Mesendoderm (in vitro differentiated cells): Measurements from ENCODE around the gene LIN54.

ENCODE experiments used
- DNase-seq: peaks from one replicate; pipeline ENCODE4 v3.0.0; 2013
- H2AK5ac ChIP-seq: 2 replicates; pipeline ENCODE4 v1.6.1; 2013; ENCODE audit warnings: low read length, inconsistent platforms
- H2BK120ac ChIP-seq: 2 replicates; pipeline ENCODE4 v1.6.1; 2013; ENCODE audit warnings: low read depth, mild to moderate bottlenecking, low read length, moderate library complexity, mixed read lengths
- H2BK15ac ChIP-seq: replicated peaks from 2 replicates; pipeline ENCODE4 v1.6.1; 2013; ENCODE audit warnings: low read depth, mild to moderate bottlenecking, moderate library complexity
- H2BK5ac ChIP-seq: 2 replicates; pipeline ENCODE4 v1.6.1; 2013; ENCODE audit warnings: low read length, inconsistent platforms
- H3K18ac ChIP-seq: 2 replicates; pipeline ENCODE4 v1.6.1; 2013; ENCODE audit warnings: mild to moderate bottlenecking, low read length, mixed read lengths
- H3K23ac ChIP-seq: one replicate; pipeline ENCODE4 v1.6.1; 2013; ENCODE audit warnings: low read length
- H3K27ac ChIP-seq: 2 replicates; pipeline ENCODE4 v1.5.1; 2013; ENCODE audit warnings: low read depth, mild to moderate bottlenecking, inconsistent platforms, low read length, moderate library complexity
- H3K27me3 ChIP-seq: 2 replicates; pipeline ENCODE4 v1.6.1; 2013; ENCODE audit warnings: low read length, control low read depth, mild to moderate bottlenecking, inconsistent platforms; ENCODE audit not compliant: insufficient read depth, poor library complexity
- H3K36me3 ChIP-seq: 2 replicates; pipeline ENCODE4 v1.6.1; 2013; ENCODE audit warnings: low read length, inconsistent platforms; ENCODE audit not compliant: control insufficient read depth, insufficient read depth
- H3K4ac ChIP-seq: one replicate; pipeline ENCODE4 v1.6.1; 2013; ENCODE audit warnings: low read depth, mild to moderate bottlenecking, low read length, moderate library complexity
- H3K4me1 ChIP-seq: 2 replicates; pipeline ENCODE4 v1.6.1; 2013; ENCODE audit warnings: low read depth, low read length, inconsistent platforms; ENCODE audit not compliant: control insufficient read depth
- H3K4me2 ChIP-seq: 2 replicates; pipeline ENCODE4 v1.6.1; 2013; ENCODE audit warnings: low read length
- H3K4me3 ChIP-seq: 2 replicates; pipeline ENCODE4 v1.5.1; 2013; ENCODE audit warnings: mild to moderate bottlenecking, low read length
- H3K56ac ChIP-seq: one replicate; pipeline ENCODE4 v1.6.1; 2013; ENCODE audit warnings: low read length
- H3K79me1 ChIP-seq: 2 replicates; pipeline ENCODE4 v1.6.1; 2013; ENCODE audit warnings: low read length, inconsistent platforms
- H3K79me2 ChIP-seq: 2 replicates; pipeline ENCODE4 v1.6.1; 2013; ENCODE audit warnings: mild to moderate bottlenecking, low read length; ENCODE audit not compliant: control insufficient read depth, insufficient read depth
- H3K9ac ChIP-seq: 2 replicates; pipeline ENCODE4 v1.6.1; 2013; ENCODE audit warnings: low read length, inconsistent platforms
- H4K5ac ChIP-seq: one replicate; pipeline ENCODE4 v1.6.1; 2013; ENCODE audit warnings: low read length
- H4K8ac ChIP-seq: one replicate; pipeline ENCODE4 v1.6.1; 2013; ENCODE audit warnings: low read depth, mild to moderate bottlenecking, control low read depth, low read length, moderate library complexity
- WGBS: extraction: QIAGEN DNeasy Blood & Tissue Kit; methylation state at CpG from one replicate; pipeline ENCODE4 v1.1.7; 2013; ENCODE audit warnings: low lambda C conversion rate, missing lambda C conversion rate; ENCODE audit not compliant: insufficient coverage; ENCODE audit errors: extremely low coverage; 5-methylcytosine and 5-hydroxymethylcytosine counted together

Gene LIN54

DNA sequence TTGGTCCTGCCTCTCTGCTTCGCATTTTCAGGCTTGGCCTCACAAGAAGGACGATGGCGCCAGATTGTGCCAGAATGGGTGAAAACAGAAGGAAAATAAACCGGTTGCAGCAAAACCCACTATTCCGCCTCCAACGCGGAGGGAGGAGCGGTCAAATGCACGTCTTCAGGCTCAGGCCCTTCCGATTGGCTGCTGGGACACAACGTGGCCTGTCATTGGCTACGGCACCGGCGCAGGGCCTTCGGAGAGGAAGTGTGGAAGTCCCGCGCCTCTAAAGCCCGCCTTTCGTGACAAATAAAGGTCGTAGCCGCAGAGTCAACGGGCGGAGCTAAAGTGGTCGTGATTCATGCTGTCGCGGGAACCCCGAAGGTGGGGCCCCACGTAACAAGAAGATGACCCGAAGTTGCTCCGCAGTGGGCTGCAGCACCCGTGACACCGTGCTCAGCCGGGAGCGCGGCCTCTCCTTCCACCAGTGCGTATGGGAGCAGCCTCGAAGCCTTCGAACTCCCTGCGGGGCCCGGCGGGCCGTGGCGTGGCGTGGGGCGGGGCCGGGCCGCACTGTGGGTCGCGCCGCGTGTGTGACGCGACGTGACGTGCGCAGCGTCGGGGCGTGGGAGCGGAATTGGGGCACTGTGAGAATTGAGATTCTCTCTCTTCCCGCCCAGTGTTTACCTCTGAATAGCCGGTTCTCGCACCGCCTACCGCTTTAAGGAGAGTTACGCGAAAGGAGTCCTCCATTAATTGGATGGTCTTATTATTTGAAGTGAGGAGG lies 110.0 kb downstream of the LIN54 start, which contains the start of gene THAP9:
Gene THAP9 (plus strand): TSS at position 325 of the 772 bp plus-strand sequence. CDS start 68 bp downstream, at position 393.
- H3K27ac ChIP-seq, result peak within 1 kb of the TSS; percentile 98
- peak within 1 kb of the TSS; percentile 85 for H3K4me2 ChIP-seq
- peak within 1 kb of the TSS; percentile 82 for H2BK5ac ChIP-seq
- H3K18ac ChIP-seq, result peak within 1 kb of the TSS; percentile 33
- no peaks in the 10 kb centered on the region for H3K27me3 ChIP-seq
- no peak within 1 kb of the TSS for H2BK120ac ChIP-seq
- H3K79me2 ChIP-seq, result peaks cover 46% of the 10 kb centered on the region
- H3K4me3 ChIP-seq, result peak within 1 kb of the TSS; percentile 92
- no peaks in the 10 kb centered on the region for H3K36me3 ChIP-seq
- peak within 1 kb of the TSS; percentile 98 for H3K56ac ChIP-seq
- peak within 1 kb of the TSS; percentile 10 for H2AK5ac ChIP-seq
- peak within 1 kb of the TSS; percentile 98 for H3K9ac ChIP-seq
- peak within 1 kb of the TSS; percentile 86 for H3K23ac ChIP-seq
- DNase-seq, result peak; percentile 99
- H3K4ac ChIP-seq, result no peak within 1 kb of the TSS
- H4K8ac ChIP-seq, result peak within 1 kb of the TSS; percentile 60
- H3K4me1 ChIP-seq, result no peaks in the 10 kb centered on the region
- no CpG with 5 or more reads among the region's 67 CpGs for WGBS
- H2BK15ac ChIP-seq, result no peak within 1 kb of the TSS
- peaks cover 3% of the 10 kb centered on the region for H3K79me1 ChIP-seq
- H4K5ac ChIP-seq, result peak within 1 kb of the TSS; percentile 60

GRCh38 chr4:82900066-82900410 lies 110.6 kb downstream of the LIN54 start:
- H3K9ac ChIP-seq, result peak overlapping the region; percentile 84
- no peak overlapping the region for H2BK15ac ChIP-seq
- H2BK120ac ChIP-seq, result no peak overlapping the region
- peak overlapping the region; percentile 43 for H3K4me2 ChIP-seq
- no peak overlapping the region for H2BK5ac ChIP-seq
- peak overlapping the region; percentile 34 for H3K27ac ChIP-seq
- peak overlapping the region; percentile 10 for H2AK5ac ChIP-seq
- peak overlapping the region; percentile 60 for H4K5ac ChIP-seq
- no peak for DNase-seq
- peak overlapping the region; percentile 60 for H4K8ac ChIP-seq
- H3K18ac ChIP-seq, result peak overlapping the region; percentile 4
- H3K4me1 ChIP-seq, result no peaks in the 10 kb centered on the region
- peak overlapping the region; percentile 95 for H3K56ac ChIP-seq
- H3K79me2 ChIP-seq, result peaks cover 46% of the 10 kb centered on the region
- peak overlapping the region; percentile 89 for H3K4me3 ChIP-seq
- no peaks in the 10 kb centered on the region for H3K36me3 ChIP-seq
- peak overlapping the region; percentile 70 for H3K23ac ChIP-seq
- no CpG with 5 or more reads among the region's 14 CpGs for WGBS
- H3K27me3 ChIP-seq, result no peaks in the 10 kb centered on the region
- H3K79me1 ChIP-seq, result peaks cover 3% of the 10 kb centered on the region
- no peak overlapping the region for H3K4ac ChIP-seq

GRCh38 chr4:82899374-82900065 lies 111.1 kb downstream of the LIN54 start:
- WGBS, result no CpG with 5 or more reads among the region's 4 CpGs
- peak overlapping the region; percentile 34 for H3K27ac ChIP-seq

DNA sequence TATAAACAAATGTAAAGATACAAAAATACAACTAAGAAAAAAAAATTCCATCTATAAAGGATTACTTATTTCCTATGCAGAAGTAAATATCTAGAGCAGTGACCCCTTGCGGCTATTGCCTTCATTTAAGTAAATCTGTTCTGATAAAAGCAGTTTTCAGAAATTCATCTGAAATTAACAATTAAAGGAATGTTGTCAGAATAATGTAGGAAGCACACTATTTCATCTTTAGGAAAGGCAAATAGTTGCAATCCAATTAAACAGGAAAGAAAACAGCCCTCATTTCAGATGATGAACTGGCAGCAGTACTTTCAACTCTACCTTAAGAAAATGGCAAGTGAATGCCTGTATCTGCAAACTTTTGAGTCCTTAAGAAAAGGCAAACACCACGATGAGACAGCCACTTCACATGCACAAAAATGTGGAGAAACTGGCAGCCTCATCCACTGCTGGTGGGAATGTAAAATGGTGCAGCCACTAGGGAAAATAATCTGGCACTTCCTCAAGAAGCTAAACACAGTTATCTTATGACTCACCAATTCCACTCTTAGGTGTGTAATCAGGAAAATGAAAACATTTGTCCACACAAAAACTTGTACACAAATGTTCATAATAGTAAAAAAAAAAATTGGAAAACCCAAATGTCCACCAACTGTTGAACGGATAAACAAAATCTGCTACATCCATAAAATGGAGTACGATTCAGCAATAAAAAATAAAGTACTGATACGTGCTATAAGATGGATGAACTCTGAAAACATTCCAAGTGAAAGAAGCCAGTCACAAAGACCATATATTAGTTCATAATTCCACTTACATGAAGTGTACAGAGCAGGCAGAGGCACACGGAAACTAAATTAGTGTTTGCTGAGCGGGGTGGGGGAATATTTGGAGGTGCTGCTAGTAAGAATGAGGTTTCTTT lies 112.0 kb downstream of the LIN54 start:
- no CpG with 5 or more reads among the region's 7 CpGs for WGBS
- peaks cover 48% of the 10 kb centered on the region for H3K79me2 ChIP-seq
- H2BK15ac ChIP-seq, result no peak overlapping the region
- H3K4me3 ChIP-seq, result peak overlapping the region; percentile 63
- no peak overlapping the region for H3K4ac ChIP-seq
- no peaks in the 10 kb centered on the region for H3K4me1 ChIP-seq
- no peak overlapping the region for H2BK120ac ChIP-seq
- no peak overlapping the region for H3K23ac ChIP-seq
- H3K56ac ChIP-seq, result peak overlapping the region; percentile 81
- H3K9ac ChIP-seq, result peak overlapping the region; percentile 84
- peaks cover 3% of the 10 kb centered on the region for H3K79me1 ChIP-seq
- no peak overlapping the region for H2BK5ac ChIP-seq
- H3K36me3 ChIP-seq, result peaks cover 2% of the 10 kb centered on the region
- H3K4me2 ChIP-seq, result peak overlapping the region; percentile 63
- H4K8ac ChIP-seq, result no peak overlapping the region
- DNase-seq, result peak; percentile 36
- no peak overlapping the region for H4K5ac ChIP-seq
- no peak overlapping the region for H2AK5ac ChIP-seq
- no peaks in the 10 kb centered on the region for H3K27me3 ChIP-seq
- no peak overlapping the region for H3K18ac ChIP-seq
- no peak overlapping the region for H3K27ac ChIP-seq

More at GRCh38 chr4:82899374-82900065, 111.1 kb downstream of the LIN54 start:
- no peak overlapping the region for H2BK5ac ChIP-seq
- peak overlapping the region; percentile 44 for H3K4me2 ChIP-seq
- H3K18ac ChIP-seq, result peak overlapping the region; percentile 4
- no peak overlapping the region for H4K5ac ChIP-seq
- H3K4ac ChIP-seq, result no peak overlapping the region
- H3K4me3 ChIP-seq, result peak overlapping the region; percentile 89
- peak overlapping the region; percentile 84 for H3K9ac ChIP-seq
- no peaks in the 10 kb centered on the region for H3K36me3 ChIP-seq
- no peaks in the 10 kb centered on the region for H3K4me1 ChIP-seq
- peaks cover 46% of the 10 kb centered on the region for H3K79me2 ChIP-seq
- no peak overlapping the region for H2BK120ac ChIP-seq
- no peak overlapping the region for H2BK15ac ChIP-seq
- no peak overlapping the region for H3K23ac ChIP-seq
- no peak for DNase-seq
- no peak overlapping the region for H2AK5ac ChIP-seq
- no peaks in the 10 kb centered on the region for H3K27me3 ChIP-seq
- peaks cover 3% of the 10 kb centered on the region for H3K79me1 ChIP-seq
- peak overlapping the region; percentile 95 for H3K56ac ChIP-seq
- H4K8ac ChIP-seq, result peak overlapping the region; percentile 60

DNA sequence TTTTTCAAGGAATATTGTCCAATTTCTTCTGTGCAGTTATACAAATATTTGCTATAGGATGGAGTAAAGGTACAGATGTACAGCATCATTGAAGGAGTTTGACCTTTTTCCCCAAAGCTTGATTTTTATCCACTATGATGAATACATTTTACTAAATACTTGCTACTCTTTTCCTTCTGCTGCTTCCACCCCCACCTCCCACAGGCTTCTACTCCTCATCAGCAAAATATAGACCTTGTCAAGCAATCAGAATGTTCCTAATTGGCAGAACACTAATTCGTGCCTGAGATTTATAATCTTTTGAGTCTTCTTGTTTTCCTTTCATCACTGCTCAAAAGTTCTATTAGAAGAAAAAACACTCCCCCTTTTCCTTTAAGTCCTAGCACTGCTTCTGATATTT lies 113.9 kb downstream of the LIN54 start:
- no peak overlapping the region for H3K4me2 ChIP-seq
- peaks cover 6% of the 10 kb centered on the region for H3K36me3 ChIP-seq
- H4K5ac ChIP-seq, result no peak overlapping the region
- H3K23ac ChIP-seq, result no peak overlapping the region
- H3K56ac ChIP-seq, result peak overlapping the region; percentile 47
- H3K79me1 ChIP-seq, result peaks cover 3% of the 10 kb centered on the region
- H3K27me3 ChIP-seq, result no peaks in the 10 kb centered on the region
- no peak overlapping the region for H4K8ac ChIP-seq
- no peak overlapping the region for H2BK5ac ChIP-seq
- no peak overlapping the region for H3K9ac ChIP-seq
- H3K18ac ChIP-seq, result no peak overlapping the region
- H3K4me3 ChIP-seq, result no peak overlapping the region
- no peak overlapping the region for H3K27ac ChIP-seq
- H3K79me2 ChIP-seq, result peaks cover 45% of the 10 kb centered on the region
- H3K4ac ChIP-seq, result no peak overlapping the region
- no peak overlapping the region for H2BK120ac ChIP-seq
- H3K4me1 ChIP-seq, result no peaks in the 10 kb centered on the region
- no peak overlapping the region for H2BK15ac ChIP-seq
- no CpG with 5 or more reads among the region's 1 CpG for WGBS
- no peak overlapping the region for H2AK5ac ChIP-seq
- DNase-seq, result no peak
